Measurements from ENCODE around the gene TMEM184C. TPM values are rescaled to one million over a fixed set of nuclear protein-coding genes. Genes with fewer than 3 reads are reported as not detected.
A peak's percentile ranks its signal among the peaks of the same experiment; 100 is the strongest.

The TMEM184C gene
- total RNA-seq, 2 donors from 2014 or later: 30.3 to 35.7 TPM

DNA sequence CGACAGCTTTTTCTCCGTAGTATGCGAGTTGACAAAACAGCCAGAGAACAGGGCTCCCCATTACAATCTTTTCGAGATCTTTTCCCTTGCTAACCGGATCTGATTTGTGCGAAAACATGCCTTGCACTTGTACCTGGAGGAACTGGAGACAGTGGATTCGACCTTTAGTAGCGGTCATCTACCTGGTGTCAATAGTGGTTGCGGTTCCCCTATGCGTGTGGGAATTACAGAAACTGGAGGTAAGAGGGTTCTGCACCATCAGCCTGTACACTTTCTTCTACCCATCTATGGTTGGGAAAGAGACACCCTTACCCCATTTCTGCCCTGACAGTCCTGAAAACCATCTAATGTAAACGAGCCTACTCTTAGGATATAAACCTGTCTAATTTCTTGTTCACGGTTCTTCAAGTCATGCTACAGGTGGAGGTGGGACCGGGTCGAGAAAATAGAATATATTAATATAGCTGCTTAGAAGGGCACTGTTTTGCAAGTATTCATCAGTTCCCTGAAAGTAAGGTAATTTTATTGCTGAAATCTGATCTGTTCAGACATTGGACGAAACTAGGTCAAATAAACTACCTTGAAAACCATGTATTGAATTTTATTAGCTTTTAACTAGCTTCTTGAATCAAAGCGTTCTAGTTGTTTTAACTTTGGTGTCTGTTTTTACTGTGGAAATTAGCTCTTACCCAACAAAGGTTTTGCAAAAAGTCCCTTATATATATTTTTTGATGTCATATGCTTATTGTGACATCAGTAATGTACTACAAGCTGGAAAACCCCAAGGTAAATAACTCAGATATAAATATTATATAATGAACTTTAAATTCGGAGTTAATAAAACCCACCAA, 869 bp downstream of the TMEM184C start:
- no peak overlapping the region for H3K27ac ChIP-seq (ENCODE audit: low read depth, low read length)
- no peaks in the 10 kb centered on the region for H3K27me3 Mint-ChIP-seq (ENCODE audit: insufficient read depth)
- H3K9ac ChIP-seq (ENCODE audit: extremely low read depth, low read length, poor library complexity, severe bottlenecking): peak overlapping the region; percentile 81
- H3K36me3 ChIP-seq (ENCODE audit: control insufficient read depth, insufficient read depth, low read length): peaks cover 17% of the 10 kb centered on the region
- peaks cover 17% of the 10 kb centered on the region for H3K36me3 Mint-ChIP-seq (ENCODE audit: low read depth)
- H3K9me3 Mint-ChIP-seq: no peaks in the 10 kb centered on the region
- 6 to 14% methylated on average over 7 to 16 of the region's 17 CpGs for WGBS, 2 experiments (ENCODE audit: insufficient coverage in 1 of 2, insufficient read length in 1 of 2)
- peak overlapping the region; percentile 100 for H3K4me3 ChIP-seq (ENCODE audit: low read length)
- H3K4me3 Mint-ChIP-seq: peak overlapping the region; percentile 96
- TF ChIP-seq, protein P1, sequence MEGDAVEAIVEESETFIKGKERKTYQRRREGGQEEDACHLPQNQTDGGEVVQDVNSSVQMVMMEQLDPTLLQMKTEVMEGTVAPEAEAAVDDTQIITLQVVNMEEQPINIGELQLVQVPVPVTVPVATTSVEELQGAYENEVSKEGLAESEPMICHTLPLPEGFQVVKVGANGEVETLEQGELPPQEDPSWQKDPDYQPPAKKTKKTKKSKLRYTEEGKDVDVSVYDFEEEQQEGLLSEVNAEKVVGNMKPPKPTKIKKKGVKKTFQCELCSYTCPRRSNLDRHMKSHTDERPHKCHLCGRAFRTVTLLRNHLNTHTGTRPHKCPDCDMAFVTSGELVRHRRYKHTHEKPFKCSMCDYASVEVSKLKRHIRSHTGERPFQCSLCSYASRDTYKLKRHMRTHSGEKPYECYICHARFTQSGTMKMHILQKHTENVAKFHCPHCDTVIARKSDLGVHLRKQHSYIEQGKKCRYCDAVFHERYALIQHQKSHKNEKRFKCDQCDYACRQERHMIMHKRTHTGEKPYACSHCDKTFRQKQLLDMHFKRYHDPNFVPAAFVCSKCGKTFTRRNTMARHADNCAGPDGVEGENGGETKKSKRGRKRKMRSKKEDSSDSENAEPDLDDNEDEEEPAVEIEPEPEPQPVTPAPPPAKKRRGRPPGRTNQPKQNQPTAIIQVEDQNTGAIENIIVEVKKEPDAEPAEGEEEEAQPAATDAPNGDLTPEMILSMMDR (conservative IDR thresholded peaks at IDR 0.05): no peak
- H3K4me1 Mint-ChIP-seq: peaks cover 18% of the 10 kb centered on the region
- peak overlapping the region; percentile 97 for H3K27ac Mint-ChIP-seq
- no peak for DNase-seq
- no peaks in the 10 kb centered on the region for H3K9me3 ChIP-seq (ENCODE audit: control insufficient read depth, low read length)
- no peaks in the 10 kb centered on the region for H3K4me1 ChIP-seq (ENCODE audit: control insufficient read depth, insufficient read depth, low read length)
- H3K27me3 ChIP-seq (ENCODE audit: control insufficient read depth, insufficient read depth, low read length, poor library complexity, severe bottlenecking): no peaks in the 10 kb centered on the region

DNA sequence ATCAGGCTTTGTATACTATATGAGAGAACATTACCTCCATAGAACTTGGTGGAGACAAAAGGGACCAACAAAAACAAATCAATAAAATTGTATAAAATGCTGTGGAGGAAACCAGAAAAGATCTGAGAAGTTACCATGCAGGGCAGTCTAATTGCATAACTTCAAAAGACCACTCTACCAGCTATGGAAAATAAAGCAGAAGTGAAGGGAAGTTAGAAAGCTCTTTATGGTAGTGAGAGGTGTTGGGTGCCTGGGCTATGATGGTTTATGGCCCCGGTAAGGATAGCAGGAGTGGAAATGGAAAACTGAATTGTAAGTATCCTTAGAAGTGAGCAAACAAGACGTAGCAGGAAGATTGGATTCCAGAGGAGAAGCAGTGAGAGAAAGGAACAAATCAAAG, 3.1 kb downstream of the TMEM184C start:
- TF ChIP-seq, protein P1 (conservative IDR thresholded peaks at IDR 0.05): no peak

DNA sequence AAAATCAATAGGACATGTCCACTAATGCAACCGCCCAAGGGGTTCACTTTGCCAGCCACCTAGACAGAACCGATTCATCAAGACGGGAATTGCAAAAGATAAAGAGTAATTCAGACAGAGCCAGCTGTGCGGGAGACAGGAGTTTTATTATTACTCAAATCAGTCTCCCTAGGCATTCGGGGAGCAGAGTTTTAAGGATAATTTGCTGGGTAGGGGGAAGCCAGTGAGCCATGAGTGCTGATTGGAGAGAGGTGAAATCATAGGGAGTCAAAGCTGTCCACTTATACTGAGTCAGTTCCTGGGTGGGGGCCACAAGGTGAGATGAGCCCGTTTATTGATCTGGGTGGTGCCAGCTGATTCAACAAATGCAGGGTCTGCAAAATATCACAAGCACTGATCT, 8.5 kb downstream of the TMEM184C start:
- 86 to 92% methylated on average over 5 to 6 of the region's 6 CpGs for WGBS, 2 experiments (ENCODE audit: insufficient coverage in 1 of 2, insufficient read length in 1 of 2)
- no peak overlapping the region for H3K27ac Mint-ChIP-seq
- peaks cover 80% of the 10 kb centered on the region for H3K36me3 ChIP-seq (ENCODE audit: control insufficient read depth, insufficient read depth, low read length)

More for the DNA sequence above, 3.1 kb downstream of the TMEM184C start:
- Histone ChIP-seq H3K4me1 (ENCODE audit: control insufficient read depth, insufficient read depth, low read length) (no peaks in the 10 kb centered on the region), H3K27ac (ENCODE audit: low read depth, low read length) (no peak overlapping the region), H3K4me3 (ENCODE audit: low read length) (peak overlapping the region; percentile 25), H3K36me3 (ENCODE audit: control insufficient read depth, insufficient read depth, low read length) (peaks cover 35% of the 10 kb centered on the region), H3K27me3 (ENCODE audit: control insufficient read depth, insufficient read depth, low read length, poor library complexity, severe bottlenecking) (no peaks in the 10 kb centered on the region), H3K9ac (ENCODE audit: extremely low read depth, low read length, poor library complexity, severe bottlenecking) (no peak overlapping the region), H3K9me3 (ENCODE audit: control insufficient read depth, low read length) (no peaks in the 10 kb centered on the region)
- no peak for DNase-seq
- H3K4me1 Mint-ChIP-seq: peaks cover 18% of the 10 kb centered on the region
- H3K27ac Mint-ChIP-seq: no peak overlapping the region
- H3K36me3 Mint-ChIP-seq (ENCODE audit: low read depth): peaks cover 32% of the 10 kb centered on the region
- no peaks in the 10 kb centered on the region for H3K27me3 Mint-ChIP-seq (ENCODE audit: insufficient read depth)
- no peaks in the 10 kb centered on the region for H3K9me3 Mint-ChIP-seq
- peak overlapping the region; percentile 5 for H3K4me3 Mint-ChIP-seq
- WGBS, 2 experiments (ENCODE audit: insufficient coverage in 1 of 2, insufficient read length in 1 of 2): 87 to 89% methylated on average over 2 of the region's 2 CpGs

More for the DNA sequence above, 8.5 kb downstream of the TMEM184C start:
- Mint-ChIP-seq H3K4me1 (peaks cover 3% of the 10 kb centered on the region), H3K27me3 (ENCODE audit: insufficient read depth) (no peaks in the 10 kb centered on the region), H3K9me3 (no peaks in the 10 kb centered on the region), H3K36me3 (ENCODE audit: low read depth) (peaks cover 60% of the 10 kb centered on the region), H3K4me3 (no peak overlapping the region)
- TF ChIP-seq, protein P1 (conservative IDR thresholded peaks at IDR 0.05): no peak
- no peaks in the 10 kb centered on the region for H3K27me3 ChIP-seq (ENCODE audit: control insufficient read depth, insufficient read depth, low read length, poor library complexity, severe bottlenecking)
- no peak overlapping the region for H3K9ac ChIP-seq (ENCODE audit: extremely low read depth, low read length, poor library complexity, severe bottlenecking)
- H3K9me3 ChIP-seq (ENCODE audit: control insufficient read depth, low read length): no peaks in the 10 kb centered on the region
- no peak for DNase-seq
- H3K4me1 ChIP-seq (ENCODE audit: control insufficient read depth, insufficient read depth, low read length): no peaks in the 10 kb centered on the region
- H3K4me3 ChIP-seq (ENCODE audit: low read length): no peak overlapping the region
- H3K27ac ChIP-seq (ENCODE audit: low read depth, low read length): no peak overlapping the region
